Anterior cingulate cortex (tissue), 58 donors: ENCODE results near the gene TNNT2.

ENCODE experiments used
- DNase-seq, 58 donors: peaks; one replicate each; lab custom pipeline; 2025; lab: John Stamatoyannopoulos, UW

TNNT2 gene

DNA sequence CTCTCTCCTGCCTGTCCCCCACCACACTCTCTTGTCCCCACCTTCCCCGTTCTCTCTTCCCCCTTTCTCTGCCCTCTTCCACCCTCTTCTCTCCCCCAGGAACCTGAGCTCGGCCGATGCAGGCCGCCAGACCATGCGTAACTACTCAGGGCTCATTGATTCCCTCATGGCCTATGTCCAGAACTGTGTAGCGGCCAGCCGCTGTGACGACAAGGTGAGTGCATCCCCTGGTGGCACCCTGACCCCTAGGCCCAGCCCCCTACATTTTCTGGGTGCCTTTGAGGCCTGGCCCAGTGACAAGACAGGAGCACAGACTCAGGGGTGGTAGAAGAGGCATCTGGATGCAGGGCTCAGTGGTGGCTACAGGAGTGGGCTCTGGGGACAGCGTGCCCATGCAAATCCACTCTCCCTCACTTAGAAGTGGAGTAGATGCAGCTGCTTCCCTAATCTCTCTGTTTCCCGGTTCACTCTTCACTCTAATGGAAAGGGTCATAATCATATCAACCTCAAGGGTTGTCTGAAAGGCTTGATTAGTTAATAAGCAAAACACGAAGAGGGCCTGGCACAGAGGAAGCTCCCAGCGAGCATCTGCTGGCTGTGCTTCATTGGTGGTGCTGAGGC is 57.2 kb downstream of the TNNT2 start:
- DNase-seq = no peak

DNA sequence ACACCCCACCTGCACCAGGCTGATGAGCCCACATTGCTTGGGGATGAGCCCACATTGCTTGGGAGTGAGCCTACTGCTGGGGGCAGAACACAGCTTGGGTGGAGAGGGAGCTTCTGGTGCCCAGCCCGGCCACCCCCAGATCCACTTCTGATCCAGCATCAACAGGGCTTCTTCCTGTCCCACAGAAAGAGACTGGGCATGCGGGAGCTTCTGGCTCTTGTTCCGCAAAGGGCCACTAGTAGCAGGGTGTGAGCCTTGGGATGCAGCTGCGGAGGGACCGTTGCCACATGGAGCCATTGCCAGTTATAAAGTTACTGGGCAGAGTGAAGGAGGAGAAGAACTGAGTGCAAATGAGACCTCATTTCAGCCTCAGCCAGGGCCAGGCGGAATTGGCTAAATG is 57.8 kb downstream of the TNNT2 start:
- no peak for DNase-seq

DNA sequence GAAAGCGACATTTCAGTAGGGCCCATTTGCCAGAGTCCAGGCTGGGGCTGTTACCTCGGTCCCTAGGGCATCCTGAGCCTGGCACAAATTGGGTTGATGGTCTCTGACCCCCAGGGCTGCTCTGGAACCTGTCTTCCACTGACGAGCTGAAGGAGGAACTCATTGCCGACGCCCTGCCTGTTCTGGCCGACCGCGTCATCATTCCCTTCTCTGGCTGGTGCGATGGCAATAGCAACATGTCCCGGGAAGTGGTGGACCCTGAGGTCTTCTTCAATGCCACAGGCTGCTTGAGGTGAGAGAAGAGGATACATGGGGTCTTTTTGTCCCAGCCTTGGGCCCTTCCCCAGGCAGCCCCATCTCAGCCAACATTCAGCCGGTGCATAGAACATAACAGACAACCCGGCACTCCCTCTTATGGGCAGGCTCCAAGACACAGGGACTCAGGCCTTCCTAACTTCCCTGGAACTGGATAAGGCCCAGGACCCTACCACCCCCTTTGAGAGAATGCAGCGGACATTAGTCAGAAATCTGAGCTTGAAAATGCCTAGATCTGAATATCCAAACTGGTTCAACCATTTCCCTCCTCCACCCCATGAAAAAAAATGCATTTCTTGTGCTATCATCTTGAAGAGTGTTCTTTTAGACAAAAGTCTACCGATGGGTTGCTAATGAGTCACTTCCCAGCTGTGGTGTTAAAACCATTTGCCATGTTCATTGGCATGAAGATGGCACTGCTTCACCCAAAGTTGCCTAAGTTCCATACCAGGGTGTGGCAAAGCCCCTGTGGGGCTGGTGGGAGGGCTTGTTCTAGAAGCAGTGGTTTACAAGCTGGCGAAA is 58.8 kb downstream of the TNNT2 start:
- DNase-seq = no peak

DNA sequence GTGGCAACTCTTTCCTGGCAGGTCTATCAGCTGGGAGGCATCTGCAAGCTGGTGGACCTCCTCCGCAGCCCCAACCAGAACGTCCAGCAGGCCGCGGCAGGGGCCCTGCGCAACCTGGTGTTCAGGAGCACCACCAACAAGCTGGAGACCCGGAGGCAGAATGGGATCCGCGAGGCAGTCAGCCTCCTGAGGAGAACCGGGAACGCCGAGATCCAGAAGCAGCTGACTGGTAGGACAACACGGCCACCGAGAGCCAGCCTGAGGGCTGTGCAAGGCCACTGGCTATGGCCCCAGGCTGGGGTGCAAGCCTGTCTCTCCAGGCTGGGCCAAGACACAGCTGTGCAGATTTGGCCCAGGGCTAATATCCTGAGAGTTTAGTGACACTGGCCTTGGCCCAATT is 59.9 kb downstream of the TNNT2 start:
- no peak for DNase-seq

DNA sequence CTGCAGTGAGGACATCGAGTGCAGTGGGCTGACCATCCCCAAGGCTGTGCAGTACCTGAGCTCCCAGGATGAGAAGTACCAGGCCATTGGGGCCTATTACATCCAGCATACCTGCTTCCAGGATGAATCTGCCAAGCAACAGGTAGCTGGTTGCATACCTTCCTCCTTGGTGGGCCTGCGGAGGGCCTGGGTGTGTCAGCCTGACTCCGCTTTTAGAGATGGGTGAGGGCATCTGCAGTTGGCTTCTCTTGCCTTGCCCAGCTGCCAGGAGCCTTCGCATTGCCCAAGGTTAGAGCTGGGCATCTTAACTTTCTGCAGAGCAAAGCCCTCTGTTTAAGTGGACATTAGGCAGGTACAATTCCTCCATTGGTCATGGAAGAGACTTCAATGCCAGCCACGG is 60.9 kb downstream of the TNNT2 start:
- no peak for DNase-seq

DNA sequence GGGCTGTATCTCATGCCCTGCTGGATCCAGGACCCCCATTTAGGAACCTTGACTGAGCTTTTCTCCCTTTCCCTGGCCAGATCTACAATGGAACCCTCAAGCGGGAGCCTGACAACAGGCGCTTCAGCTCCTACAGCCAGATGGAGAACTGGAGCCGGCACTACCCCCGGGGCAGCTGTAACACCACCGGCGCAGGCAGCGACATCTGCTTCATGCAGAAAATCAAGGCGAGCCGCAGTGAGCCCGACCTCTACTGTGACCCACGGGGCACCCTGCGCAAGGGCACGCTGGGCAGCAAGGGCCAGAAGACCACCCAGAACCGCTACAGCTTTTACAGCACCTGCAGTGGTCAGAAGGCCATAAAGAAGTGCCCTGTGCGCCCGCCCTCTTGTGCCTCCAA is 64.4 kb downstream of the TNNT2 start:
- no peak for DNase-seq

DNA sequence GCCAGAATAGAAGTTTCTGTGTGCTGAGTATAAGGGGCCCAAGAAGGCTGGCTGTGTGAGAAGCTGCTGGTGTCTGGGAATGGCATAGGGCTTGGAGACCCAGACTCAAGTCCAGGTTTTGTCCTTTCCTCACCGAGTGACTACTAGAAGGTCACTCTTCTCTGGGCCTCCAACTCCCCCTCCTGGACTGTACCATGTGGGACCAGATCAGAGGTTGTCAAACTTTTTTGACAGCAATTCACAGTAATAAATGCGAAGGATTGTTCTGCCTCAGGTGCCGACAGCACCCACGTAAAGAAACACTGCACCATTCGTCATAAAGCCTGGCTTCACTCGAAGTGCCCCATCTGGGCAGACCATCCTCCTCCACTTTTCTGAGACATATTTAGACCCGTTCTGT is 65.2 kb downstream of the TNNT2 start:
- no peak for DNase-seq

DNA sequence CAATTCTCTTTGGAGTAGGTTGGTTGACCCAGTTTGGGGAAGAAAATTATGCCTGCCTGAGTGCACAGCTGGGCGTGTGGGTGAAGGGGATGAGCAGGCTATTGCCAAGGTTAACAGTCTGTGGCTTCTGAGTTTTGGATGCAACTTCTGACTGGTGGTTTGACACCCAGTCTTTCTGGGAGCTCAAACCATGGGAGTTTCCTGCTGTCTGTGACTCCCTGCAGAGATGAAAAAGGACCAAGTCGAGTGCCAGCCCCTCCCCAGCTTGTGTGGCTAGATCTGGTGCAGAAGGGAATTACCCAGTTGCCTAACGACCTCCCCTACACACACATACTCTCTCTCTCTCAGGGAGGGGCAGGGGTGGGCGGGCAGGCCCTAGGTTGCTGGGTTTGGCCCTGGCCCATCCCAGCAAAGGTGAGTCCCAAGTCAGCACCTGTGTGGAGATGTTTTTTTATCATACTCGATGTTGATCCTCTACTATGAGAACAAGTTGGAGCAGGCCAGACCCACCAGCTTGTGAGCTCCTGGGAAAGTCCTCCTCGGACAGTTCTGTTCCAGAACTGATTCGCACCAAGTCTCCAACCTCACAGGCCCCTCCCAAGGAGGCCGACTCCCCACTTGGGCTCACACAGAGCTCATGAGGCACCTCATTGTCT is 66.0 kb downstream of the TNNT2 start:
- DNase-seq = no peak

DNA sequence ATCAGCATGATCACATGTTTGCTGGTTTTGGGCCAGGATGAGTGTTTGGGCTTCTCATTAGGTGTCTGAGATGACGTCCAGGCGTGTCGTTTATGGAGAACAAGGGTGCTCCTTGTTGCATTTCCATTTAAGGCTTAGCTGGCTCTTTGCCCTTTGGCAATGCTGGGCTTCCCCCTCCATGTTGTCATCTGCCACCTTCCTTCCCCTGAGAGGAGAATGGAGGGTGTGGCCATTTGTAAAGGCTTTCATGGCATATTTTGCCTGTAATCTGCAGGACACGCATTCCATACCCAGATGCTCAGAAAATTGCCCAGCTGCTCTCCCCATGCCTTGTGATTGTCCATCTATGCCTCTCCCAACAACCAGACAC is 66.5 kb downstream of the TNNT2 start:
- DNase-seq = peak in 2 of 58 donors; percentile 6 to 12

DNA sequence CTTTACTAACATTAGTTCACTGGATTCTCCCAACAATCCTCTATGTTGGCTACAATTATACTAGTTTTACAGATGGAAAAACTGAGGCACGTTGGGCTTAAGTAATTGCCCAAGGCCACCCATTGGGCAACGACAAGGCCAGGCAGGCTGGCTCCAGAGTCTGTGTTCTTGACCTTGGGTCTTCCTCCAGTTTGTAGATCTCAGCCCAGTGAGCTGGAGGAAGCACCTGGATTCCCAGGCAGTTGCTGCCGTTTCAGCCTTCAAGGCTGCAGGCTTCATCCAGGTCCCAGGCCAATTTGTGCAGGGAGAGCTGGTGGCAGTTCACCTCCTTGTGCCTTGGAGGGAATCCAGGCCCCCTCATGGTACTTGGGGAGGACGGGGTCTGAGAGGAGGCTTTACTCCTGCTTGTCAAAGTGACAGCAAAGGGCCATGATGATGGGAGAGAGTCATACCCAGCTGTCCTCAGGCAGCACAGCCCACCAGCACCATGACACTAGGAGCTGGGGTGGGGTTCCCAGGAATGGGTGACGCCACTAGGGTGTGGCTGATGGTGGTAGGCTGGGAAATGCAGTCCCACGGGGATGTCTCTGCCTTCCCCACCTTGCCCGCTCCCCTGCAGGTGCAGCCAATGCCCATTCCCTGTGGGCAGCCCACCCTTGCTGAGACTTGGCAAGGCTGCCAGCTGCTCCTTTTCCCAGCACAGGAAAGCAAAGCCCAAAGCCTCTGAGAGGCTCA is 67.1 kb downstream of the TNNT2 start:
- DNase-seq = no peak

DNA sequence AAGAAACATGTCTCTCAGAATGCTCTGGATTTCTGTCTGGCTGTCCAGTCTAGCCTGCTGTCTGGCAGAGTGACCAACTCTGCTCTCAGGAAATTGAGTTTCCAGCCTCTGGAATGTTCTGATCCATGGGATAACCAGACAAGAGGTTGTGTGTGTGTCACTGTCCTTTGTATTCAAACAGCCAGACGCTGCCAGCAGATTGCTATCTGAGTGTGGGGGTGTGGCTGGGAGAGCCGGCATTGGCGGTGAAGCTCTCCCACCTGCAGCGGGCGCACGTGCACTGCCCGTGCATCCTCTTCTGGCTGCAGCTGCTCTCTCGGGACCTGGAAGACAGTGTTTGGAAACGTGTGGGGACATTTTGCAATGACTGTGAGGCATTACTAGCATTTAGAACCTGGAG is 68.1 kb downstream of the TNNT2 start:
- peak in 17 of 58 donors; percentile 4 to 60 (median 19) for DNase-seq
